Skin of body (tissue), 2 donors: ENCODE results near the gene DYDC1. TPM values are rescaled to one million over a fixed set of nuclear protein-coding genes. Genes with fewer than 3 reads are reported as not detected.
"Not testable (repeated sequence)": the region's sequence is repeated elsewhere in the genome, so short reads cannot be mapped to it uniquely, and the experiment has no call there.

ENCODE experiments used
- DNase-seq: peaks from one replicate; lab custom pipeline; 2025; lab: John Stamatoyannopoulos, UW
- total RNA-seq: library from RNA; depleted of rRNA; stranded (reverse); fragments of >200 nt; gene quantifications from one replicate; pipeline ENCODE4 v1.2.3, GENCODE V29; 2014

DYDC1 gene
- total RNA-seq, 1 donor from 2014 or later, result 0.30 TPM

DNA sequence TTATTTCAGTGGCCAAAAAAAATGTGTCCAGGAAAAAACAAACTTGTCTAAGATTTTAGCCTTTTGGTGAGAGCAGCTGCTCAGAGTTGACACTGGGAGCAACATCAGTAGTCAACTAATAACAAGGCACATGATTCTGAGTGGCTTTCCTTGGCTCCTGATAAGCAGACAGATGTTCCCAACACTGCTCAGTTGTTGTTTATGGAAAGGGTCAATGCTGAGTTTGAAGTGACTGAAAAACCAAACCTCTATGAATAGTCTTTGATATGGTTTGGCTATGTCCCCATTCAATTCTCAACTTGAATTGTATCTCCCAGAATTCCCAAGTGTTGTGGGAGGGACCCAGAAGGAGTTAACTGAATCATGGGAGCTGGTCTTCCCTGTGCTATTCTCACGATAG, 12.3 kb downstream of the DYDC1 start:
- no peak for DNase-seq

- no peak for DNase-seq
Observed at GRCh38 chr10:80333983-80334382, 22.6 kb downstream of the DYDC1 start.

- DNase-seq, result no peak
Observed at GRCh38 chr10:80324891-80325364, 31.6 kb downstream of the DYDC1 start.

DNA sequence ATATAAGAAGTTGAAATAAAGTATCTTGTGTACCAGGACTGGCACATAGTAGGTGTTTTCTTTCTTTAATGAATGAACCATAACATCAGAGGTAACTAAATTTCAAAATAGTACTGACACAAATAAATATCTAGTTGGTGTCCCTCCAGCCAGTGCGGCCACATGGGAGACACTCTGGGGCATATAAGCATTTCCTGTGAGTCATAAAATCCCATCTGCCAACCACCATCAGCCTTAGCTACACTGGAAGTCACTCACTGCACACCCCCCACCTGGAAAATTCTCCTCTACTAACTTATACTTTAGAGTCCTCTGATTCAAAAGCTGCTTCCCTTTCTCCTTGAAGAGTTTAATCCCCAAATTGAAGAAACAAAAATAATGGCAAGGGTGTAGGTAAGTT, 32.5 kb downstream of the DYDC1 start:
- no peak for DNase-seq

DNA sequence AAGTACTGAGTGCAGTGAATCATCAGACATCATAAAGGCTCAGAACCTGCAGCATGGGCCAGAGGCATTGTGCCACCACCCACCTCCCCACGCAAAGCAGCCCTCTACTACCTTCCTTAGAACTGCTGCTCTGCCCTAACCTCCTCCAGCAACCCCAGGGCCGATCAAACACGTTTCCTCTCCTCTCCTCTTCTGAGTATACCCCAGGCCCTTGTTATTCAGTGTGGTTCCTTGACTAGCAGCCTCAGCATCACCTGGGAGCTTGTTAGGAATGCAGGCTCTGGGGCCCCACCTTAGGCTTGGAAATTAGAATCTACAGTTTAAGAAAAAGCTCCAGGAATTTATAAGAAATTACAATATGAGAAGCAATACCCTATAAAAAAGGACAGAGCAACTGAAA, 33.2 kb downstream of the DYDC1 start:
- no peak for DNase-seq

- no peak for DNase-seq
Observed at GRCh38 chr10:80322711-80323110, 33.8 kb downstream of the DYDC1 start.

GRCh38 chr10:80322158-80322557, 34.4 kb downstream of the DYDC1 start:
- no peak for DNase-seq

DNA sequence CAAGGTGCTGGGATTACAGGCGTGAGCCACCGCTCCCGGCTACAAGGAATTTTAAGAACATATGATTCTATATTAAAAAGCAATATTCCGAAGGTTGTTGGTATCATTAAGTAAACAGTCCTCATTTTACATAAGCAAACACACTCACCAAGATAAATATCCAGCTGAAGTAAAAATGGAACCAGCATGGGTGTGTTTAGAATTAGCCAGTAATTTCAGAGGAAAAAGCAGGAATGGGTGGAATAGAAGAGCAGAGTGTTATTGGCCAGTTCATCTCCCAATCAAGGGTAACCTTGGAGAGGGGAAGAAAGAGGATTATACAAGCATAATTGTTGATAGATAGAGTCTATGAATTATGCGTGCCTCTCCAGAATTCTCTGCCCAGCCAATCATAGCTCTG, 35.4 kb downstream of the DYDC1 start:
- DNase-seq, result no peak

- no peak for DNase-seq
Observed at GRCh38 chr10:80320377-80320776, 36.2 kb downstream of the DYDC1 start.

GRCh38 chr10:80319725-80320290, 36.7 kb downstream of the DYDC1 start:
- DNase-seq, result no peak

DNA sequence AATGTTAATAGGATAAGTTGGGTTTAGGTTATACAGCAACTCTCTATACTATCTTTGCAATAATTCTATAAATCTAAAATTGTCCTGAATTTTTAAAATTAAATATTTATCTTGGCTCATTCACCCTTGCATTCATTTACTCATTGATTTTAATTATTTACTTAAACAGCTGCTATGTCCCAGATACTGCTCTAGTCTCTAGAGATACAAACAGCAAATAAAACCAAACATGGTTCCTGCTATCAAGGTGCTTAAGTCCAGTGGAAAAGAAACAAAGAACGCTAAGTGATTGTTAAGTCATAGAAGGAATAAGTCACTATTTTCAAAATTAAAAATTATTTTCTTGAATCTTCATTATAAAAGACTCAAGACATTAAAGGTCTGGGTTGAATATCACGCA, 37.2 kb downstream of the DYDC1 start:
- no peak for DNase-seq

- DNase-seq, result no peak
Observed at GRCh38 chr10:80318742-80319141, 37.8 kb downstream of the DYDC1 start.

- DNase-seq, result no peak
Observed at GRCh38 chr10:80315391-80315790, 41.2 kb downstream of the DYDC1 start.

GRCh38 chr10:80313523-80313922, 43.0 kb downstream of the DYDC1 start:
- DNase-seq, result no peak

- not testable (repeated sequence) for DNase-seq
Observed at GRCh38 chr10:80305989-80306388, 50.6 kb downstream of the DYDC1 start.

GRCh38 chr10:80296942-80297341, 59.6 kb downstream of the DYDC1 start:
- DNase-seq, result no peak

- DNase-seq, result no peak
Observed at GRCh38 chr10:80292607-80293239, 63.8 kb downstream of the DYDC1 start.

- DNase-seq, result no peak
Observed at GRCh38 chr10:80290474-80291220, 65.9 kb downstream of the DYDC1 start.

- no peak for DNase-seq
Observed at GRCh38 chr10:80289451-80290287, 66.9 kb downstream of the DYDC1 start, which contains the start of gene MAT1A. MAT1A (minus strand) TSS chr10:80289658; CDS start chr10:80289423, 235 bp downstream.

DNA sequence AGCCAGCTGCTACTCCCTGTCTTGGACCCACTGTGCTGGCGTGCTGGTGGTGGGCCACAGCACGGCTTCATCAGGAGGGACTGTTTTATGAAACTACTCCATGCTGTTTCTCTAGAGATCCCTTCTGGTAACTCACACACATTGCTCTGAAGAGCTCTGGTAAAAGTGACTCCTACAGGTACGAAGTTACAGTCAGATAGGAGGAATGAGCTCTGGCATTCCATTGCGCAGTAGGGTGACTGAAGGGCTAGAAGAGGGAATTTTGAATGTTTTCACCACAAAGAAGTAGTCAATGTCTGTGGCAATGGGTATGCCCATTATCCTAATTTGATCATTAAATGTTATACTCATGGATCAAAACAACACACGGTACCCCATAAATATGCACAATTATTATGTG, 67.7 kb downstream of the DYDC1 start:
- no peak for DNase-seq
